GM18951 (cell line): ENCODE data around the gene COPS7A.
"Not testable (repeated sequence)": the region's sequence is repeated elsewhere in the genome, so short reads cannot be mapped to it uniquely, and the experiment has no call there.

ENCODE experiments used
- POLR2A ChIP-seq: IDR thresholded peaks from 4 replicates; pipeline ENCODE4 v1.6.1; 2011; ENCODE audit warnings: mild to moderate bottlenecking; ENCODE audit not compliant: insufficient read length, insufficient read depth; ENCODE audit errors: extremely low read depth
- in situ Hi-C: fragments of 300-500 bp; cut with MboI; formaldehyde crosslinking; loops from one replicate; pipeline ENCODE4 v1.12.0; 2022; ENCODE audit warnings: low sequenced_read_pairs, mixed read lengths, inconsistent platforms; ENCODE audit not compliant: unreplicated experiment

The COPS7A gene

DNA sequence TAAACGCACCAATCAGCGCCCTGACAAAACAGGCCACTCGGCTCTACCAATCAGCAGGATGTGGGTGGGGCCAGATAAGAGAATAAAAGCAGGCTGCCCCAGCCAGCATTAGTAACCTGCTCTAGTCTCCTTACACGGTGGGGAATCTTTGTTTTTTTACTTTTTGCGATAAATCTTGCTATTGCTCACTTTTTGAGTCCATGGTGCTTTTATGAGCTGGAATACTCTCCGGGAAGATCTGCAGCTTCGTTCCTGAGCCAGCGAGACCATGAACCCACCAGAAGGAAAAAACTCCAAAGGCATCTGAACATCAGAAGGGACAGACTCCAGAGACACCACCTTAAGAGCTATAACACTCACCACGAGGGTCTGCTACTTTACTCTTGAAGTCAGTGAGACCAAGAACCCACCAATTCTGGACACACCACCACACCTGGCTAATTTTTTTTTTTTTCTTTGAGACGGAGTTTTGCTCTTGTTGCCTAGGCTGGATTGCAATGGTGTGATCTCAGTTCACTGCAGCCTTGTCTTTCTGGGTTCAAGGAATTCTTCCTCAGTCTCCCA is 6.9 kb upstream of the COPS7A start:
- in situ Hi-C loops: no loop called here
- TF ChIP-seq POLR2A: no peak

- in situ Hi-C loops: no loop called here
- TF ChIP-seq POLR2A: no peak
Measured at GRCh38 chr12:6722863-6723262, 983 bp upstream of the COPS7A start.

DNA sequence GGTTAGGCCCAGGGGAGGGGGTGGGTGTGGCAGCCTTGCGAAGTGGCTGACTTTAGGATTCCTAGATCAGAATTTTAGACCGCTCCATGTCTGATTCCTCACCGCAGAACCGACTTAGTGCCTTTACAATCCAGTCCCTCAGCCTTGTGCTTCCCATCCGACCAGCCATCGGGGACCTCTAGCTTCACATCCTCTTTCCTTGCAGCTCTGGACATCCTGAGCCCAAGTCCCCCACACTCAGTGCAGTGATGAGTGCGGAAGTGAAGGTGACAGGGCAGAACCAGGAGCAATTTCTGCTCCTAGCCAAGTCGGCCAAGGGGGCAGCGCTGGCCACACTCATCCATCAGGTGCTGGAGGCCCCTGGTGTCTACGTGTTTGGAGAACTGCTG is 557 bp downstream of the COPS7A start:
- in situ Hi-C loops: no loop called here
- TF ChIP-seq POLR2A: no peak

DNA sequence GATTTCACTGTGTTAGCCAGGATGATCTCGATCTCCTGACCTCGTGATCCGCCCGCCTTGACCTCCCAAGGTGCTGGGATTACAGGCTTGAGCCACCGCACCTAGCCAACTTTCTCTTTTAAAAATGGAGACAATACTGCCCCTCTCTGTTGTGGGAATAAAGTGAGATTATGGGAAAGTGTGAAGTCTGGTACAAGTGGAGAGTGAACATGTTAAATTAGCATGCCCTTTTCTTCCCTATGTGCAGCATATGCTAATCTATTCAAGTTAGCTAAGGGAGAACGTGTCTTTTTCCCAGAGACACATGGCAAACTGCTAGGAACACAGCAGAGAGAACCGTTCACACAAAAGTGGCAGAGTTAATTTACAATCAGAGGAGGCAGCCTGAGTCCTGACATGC is 1.5 kb downstream of the COPS7A start:
- no peak for TF ChIP-seq POLR2A

GRCh38 chr12:6729186-6729585 is 5.3 kb downstream of the COPS7A start:
- no peak for TF ChIP-seq POLR2A
- in situ Hi-C loops: no loop called here

More for the DNA sequence above, 1.5 kb downstream of the COPS7A start:
- in situ Hi-C loops: no loop called here

GRCh38 chr12:6730169-6730568 is 6.3 kb downstream of the COPS7A start:
- in situ Hi-C loops: no loop called here
- TF ChIP-seq POLR2A: no peak

DNA sequence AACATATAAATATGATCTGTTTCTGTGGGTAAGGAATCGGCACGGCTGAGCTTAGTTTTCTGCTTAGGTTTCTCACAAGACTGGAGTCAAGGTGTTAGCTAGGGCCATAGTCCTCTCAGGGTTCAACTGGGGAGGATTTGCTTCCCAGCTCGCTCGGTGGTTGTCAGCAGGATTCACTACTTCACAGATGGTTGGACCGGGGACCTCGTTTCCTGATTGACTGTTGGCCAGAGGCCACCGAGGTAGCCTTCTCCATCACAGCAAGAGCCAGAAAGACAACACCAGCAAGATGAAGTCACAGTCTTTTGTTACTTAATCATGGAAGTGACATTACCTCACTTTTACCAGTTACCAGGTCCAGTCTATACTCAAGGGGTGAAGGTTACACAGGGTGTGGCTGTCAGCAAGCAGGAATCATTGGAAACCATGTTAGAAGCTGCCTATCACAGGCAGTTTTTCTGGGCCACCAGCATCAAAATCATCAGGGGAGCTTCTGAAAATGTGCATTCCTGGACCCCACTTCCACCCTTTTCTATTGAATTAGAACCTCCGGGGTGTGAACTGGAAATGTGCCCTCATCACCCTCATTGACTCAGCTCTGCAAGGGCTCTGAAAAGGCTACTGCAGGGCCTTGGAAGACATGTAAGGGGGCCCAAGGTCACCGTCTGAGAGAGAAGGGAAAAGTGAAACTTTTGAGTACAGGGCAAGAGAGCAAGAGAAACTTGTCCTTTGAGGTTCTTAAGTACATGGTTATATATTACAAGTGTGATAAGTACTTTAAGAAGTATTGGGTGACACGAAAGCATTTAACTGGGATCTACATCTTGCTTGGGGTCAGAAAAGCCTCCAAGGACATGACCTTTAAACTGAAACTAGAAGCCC is 10.9 kb downstream of the COPS7A start:
- TF ChIP-seq POLR2A: no peak
- in situ Hi-C loops: no loop called here

GRCh38 chr12:6735448-6736191 is 11.8 kb downstream of the COPS7A start:
- in situ Hi-C loops: no loop called here
- TF ChIP-seq POLR2A: no peak

DNA sequence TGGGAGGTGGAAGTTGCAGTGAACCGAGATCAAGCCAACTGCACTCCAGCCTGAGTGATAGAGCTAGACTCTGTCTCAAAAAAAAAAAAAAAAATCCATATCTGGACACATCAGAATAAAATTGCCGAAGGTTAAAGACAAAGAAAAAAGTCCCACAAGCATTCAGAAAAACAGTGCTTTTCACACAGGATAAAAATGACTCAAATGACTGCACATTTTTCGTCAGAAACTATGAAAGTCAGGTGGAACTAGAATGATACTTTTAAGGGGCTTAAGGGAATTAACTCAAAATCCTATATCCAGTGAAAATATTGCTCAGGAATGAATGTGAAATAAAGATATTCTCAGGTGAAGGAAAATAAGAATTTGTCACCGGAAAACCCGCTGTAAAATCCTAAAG is 12.9 kb downstream of the COPS7A start:
- in situ Hi-C loops: no loop called here
- TF ChIP-seq POLR2A: no peak

DNA sequence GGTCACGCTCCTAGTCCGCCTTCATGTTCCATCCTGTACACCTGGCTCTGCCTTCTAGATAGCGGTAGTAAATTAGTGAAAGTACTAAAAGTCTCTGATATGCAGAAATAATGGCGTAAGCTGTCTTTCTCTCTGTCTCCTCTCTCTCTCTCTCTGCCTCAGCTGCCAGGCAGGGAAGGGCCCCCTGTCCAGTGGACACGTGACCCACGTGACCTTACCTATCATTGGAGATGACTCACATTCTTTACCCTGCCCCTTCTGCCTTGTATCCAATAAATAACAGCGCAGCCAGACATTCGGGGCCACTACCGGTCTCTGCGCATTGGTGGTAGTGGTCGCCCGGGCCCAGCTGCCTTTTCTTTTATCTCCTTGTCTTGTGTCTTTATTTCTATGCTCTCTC is 18.2 kb downstream of the COPS7A start:
- in situ Hi-C loops: not testable (repeated sequence)

DNA sequence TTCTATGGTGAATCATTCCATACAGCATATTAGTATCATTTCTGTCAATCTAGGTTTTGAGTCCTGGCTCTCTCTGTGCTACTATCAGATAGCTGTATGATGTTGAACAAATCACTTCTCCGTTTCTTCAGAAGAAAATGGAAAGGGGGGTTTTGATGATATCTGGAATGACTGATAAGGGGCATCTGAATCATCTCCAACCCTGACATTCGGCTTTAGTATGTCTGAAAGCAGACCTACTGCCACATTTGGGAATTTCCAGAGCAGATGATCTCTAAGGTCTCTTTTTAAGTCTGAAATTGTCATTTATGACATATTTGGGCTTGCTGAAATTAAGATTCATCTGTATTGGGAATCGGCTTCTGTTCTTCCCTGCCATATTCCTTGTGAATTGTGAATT is 19.0 kb downstream of the COPS7A start:
- in situ Hi-C loops: no loop called here
- TF ChIP-seq POLR2A: no peak

DNA sequence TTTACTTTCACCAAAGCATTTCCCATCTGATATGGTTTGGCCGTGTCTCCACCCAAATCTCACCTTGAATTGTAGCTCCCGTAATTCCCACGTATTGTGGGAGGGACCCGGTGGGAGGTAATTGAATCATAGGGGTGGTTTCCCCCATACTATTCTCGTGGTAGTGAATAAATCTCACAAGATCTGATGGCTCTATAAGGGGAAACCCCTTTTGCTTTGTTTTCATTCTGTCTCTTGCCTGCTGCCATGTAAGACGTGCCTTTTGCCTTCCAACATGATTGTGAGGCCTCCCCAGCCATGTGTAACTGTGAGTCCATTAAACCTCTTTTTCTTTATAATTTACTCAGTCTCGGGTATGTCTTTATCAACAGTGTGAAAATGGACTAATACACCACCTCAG is 19.5 kb downstream of the COPS7A start:
- in situ Hi-C loops: not testable (repeated sequence)

DNA sequence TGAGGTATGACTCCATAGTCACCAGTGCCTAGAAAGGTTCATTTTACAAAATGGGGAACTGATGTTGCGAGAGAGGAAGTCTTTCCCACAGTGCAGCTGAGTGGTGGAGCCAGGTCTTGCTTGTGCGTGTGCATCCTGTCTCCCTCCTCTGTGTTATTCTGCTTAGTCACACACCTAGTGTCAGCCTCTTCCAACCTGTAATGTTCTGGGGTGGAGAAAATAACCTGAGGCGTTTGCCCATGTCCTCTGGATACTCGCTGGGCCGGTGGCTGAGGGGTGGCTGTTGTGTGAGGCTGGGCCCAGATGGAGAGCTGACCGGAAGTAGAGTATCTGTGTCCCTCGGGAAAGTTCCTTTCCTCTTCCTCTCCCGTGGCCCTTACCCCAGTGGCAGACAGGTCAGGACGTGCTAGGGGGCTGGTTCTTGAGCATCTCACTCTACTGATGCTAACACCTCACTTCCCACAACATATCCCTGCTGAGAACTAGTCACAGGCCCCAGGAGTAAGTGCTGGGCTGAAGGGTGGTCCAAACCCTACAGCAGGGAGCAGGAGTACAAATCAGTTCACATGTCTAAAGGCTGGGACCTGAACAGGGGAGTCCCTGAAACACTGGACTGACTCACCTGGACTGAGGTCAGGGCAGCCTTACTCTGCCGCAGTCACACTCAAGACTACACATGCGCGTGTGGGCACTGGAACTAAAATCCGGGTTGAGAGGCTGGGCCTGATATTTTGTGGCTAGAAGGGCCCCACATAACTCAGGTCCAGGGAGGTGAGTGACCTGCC is 22.1 kb downstream of the COPS7A start:
- in situ Hi-C loops: no loop called here
- TF ChIP-seq POLR2A: no peak
